ENCODE measurements around the gene C16orf74.

DNA sequence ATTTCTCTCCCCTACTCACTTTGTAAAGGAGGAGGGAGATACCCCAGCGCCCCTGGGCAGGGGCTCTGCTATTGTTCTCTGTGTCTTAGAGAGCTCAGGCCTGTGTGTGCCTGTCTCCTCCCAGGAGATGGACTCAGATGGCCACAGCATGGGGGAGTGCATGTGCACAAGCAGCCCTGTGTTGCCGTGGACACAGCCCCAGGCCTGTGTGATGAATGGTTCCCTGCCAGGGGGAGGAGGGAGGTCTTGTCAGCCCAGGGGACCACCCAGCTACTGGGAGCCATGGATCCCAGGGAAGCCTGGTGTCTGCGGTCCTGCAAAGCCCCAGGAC lies 88.4 kb downstream of the C16orf74 start:
- TF ChIP-seq, protein P1, sequence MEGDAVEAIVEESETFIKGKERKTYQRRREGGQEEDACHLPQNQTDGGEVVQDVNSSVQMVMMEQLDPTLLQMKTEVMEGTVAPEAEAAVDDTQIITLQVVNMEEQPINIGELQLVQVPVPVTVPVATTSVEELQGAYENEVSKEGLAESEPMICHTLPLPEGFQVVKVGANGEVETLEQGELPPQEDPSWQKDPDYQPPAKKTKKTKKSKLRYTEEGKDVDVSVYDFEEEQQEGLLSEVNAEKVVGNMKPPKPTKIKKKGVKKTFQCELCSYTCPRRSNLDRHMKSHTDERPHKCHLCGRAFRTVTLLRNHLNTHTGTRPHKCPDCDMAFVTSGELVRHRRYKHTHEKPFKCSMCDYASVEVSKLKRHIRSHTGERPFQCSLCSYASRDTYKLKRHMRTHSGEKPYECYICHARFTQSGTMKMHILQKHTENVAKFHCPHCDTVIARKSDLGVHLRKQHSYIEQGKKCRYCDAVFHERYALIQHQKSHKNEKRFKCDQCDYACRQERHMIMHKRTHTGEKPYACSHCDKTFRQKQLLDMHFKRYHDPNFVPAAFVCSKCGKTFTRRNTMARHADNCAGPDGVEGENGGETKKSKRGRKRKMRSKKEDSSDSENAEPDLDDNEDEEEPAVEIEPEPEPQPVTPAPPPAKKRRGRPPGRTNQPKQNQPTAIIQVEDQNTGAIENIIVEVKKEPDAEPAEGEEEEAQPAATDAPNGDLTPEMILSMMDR (IDR thresholded peaks at IDR 0.05), result no peak
- TF ChIP-seq EZH2 (IDR thresholded peaks at IDR 0.05; ENCODE audit: borderline replicate concordance, insufficient read depth, low read depth, low read length, poor library complexity, severe bottlenecking), result no peak

Measured in B cell (primary cell).